PC-3 (cell line): ENCODE results near the gene MYF6. TPM values are rescaled to one million over a fixed set of nuclear protein-coding genes. Genes with fewer than 3 reads are reported as not detected.

Experiments
- ATAC-seq: fragments of 200-7000 bp; cut with Tn5 transposase; 2 replicates; pipeline ENCODE4 v1.9.1; 2020; ENCODE audit warnings: mild to moderate bottlenecking, moderate library complexity
- BruUV-seq: library from RNA; stranded (reverse); fragments of 400-500 nt; replicated peaks from 2 replicates; lab custom pipeline; 2021; lab: Mats Ljungman, UMichigan
- CTCF ChIA-PET: fragments of 300-600 bp; sonication (Branson Sonifier 250); formaldehyde crosslinking; loops from one replicate; lab custom pipeline; 2022; ENCODE audit warnings: antibody characterized with exemption; lab: Charles Lee
- POLR2A ChIA-PET: fragments of 300-600 bp; sonication (Branson Sonifier 250); formaldehyde crosslinking; loops from one replicate; lab custom pipeline; 2022; ENCODE audit warnings: antibody characterized with exemption; ENCODE audit not compliant: unreplicated experiment; lab: Charles Lee
- DNase-seq: peaks from one replicate; pipeline ENCODE4 v3.0.0-alpha.2; 2015
- H2AFZ ChIP-seq: fragments of 300-600 bp; sonication (generic); 2 replicates; pipeline ENCODE4 v1.6.0; 2016; ENCODE audit warnings: antibody characterized with exemption, low read length
- H3F3A ChIP-seq: fragments of 300-600 bp; sonication (generic); one replicate; pipeline ENCODE4 v1.6.0; 2017; ENCODE audit warnings: antibody characterized with exemption, low read length, control low read depth, mild to moderate bottlenecking; ENCODE audit not compliant: unreplicated experiment
- H3K27ac ChIP-seq: fragments of 300-600 bp; sonication (generic); 2 replicates; pipeline ENCODE4 v1.5.1; 2016; ENCODE audit warnings: mild to moderate bottlenecking, low read length
- H3K27me3 ChIP-seq: fragments of 300-600 bp; sonication (generic); 2 replicates; pipeline ENCODE4 v1.6.1; 2016; ENCODE audit warnings: low read length, mixed read lengths
- H3K36me3 ChIP-seq: fragments of 300-600 bp; sonication (generic); 2 replicates; pipeline ENCODE4 v1.6.1; 2016; ENCODE audit warnings: low read depth, mixed run types, low read length, mixed read lengths
- H3K4me1 ChIP-seq: fragments of 300-600 bp; sonication (generic); 2 replicates; pipeline ENCODE4 v1.5.1; 2016; ENCODE audit warnings: low read length; ENCODE audit not compliant: insufficient read depth
- H3K4me2 ChIP-seq: fragments of 300-600 bp; sonication (generic); 2 replicates; pipeline ENCODE4 v1.6.0; 2016; ENCODE audit warnings: low read length
- H3K4me3 ChIP-seq: fragments of 300-600 bp; sonication (generic); 2 replicates; pipeline ENCODE4 v1.5.1; 2016; ENCODE audit warnings: mild to moderate bottlenecking, low read length, mixed read lengths
- H3K79me2 ChIP-seq: fragments of 300-600 bp; sonication (generic); 2 replicates; pipeline ENCODE4 v1.6.1; 2017; ENCODE audit warnings: low read length, mixed read lengths
- H3K9ac ChIP-seq: fragments of 300-600 bp; sonication (generic); 2 replicates; pipeline ENCODE4 v1.6.0; 2016; ENCODE audit warnings: mild to moderate bottlenecking, low read length
- H3K9me2 ChIP-seq: fragments of 300-600 bp; sonication (generic); replicated peaks from 2 replicates; pipeline ENCODE4 v1.6.1; 2016; ENCODE audit warnings: mixed run types, low read length, mixed read lengths
- H3K9me3 ChIP-seq: fragments of 300-600 bp; sonication (generic); 2 replicates; pipeline ENCODE4 v1.6.1; 2016; ENCODE audit warnings: low read length, mixed read lengths
- H4K20me1 ChIP-seq: fragments of 300-600 bp; sonication (generic); 2 replicates; pipeline ENCODE4 v1.6.1; 2016; ENCODE audit warnings: low read length, mixed read lengths
- EZH2 ChIP-seq: fragments of 300-600 bp; sonication (generic); IDR thresholded peaks from one replicate; pipeline ENCODE4 v1.6.1; 2017; ENCODE audit warnings: antibody characterized with exemption, mild to moderate bottlenecking, low read length; ENCODE audit not compliant: unreplicated experiment
- EZH2phosphoT487 ChIP-seq: fragments of 300-600 bp; sonication (generic); IDR thresholded peaks from 2 replicates; pipeline ENCODE4 v1.6.1; 2018; ENCODE audit warnings: mild to moderate bottlenecking, antibody characterized with exemption, low read length, borderline replicate concordance
- intact Hi-C: fragments of 100-400 bp; cut with micrococcal nuclease; formaldehyde crosslinking; loops from 2 replicates; pipeline ENCODE4 v1.9.0; 2023
- total RNA-seq: library from RNA; depleted of rRNA; stranded (reverse); fragments of >200 nt; gene quantifications from 2 replicates; pipeline ENCODE4 v1.2.3, GENCODE V29; 2014
- TF ChIP-seq, protein P1 (sequence below): fragments of 300-600 bp; sonication (generic); conservative IDR thresholded peaks from 2 replicates; pipeline ENCODE4 v1.5.1; 2017; ENCODE audit warnings: antibody characterized with exemption, low read depth, mild to moderate bottlenecking, low read length

Gene MYF6
- total RNA-seq, 1 experiment from 2014 or later, result not detected

DNA sequence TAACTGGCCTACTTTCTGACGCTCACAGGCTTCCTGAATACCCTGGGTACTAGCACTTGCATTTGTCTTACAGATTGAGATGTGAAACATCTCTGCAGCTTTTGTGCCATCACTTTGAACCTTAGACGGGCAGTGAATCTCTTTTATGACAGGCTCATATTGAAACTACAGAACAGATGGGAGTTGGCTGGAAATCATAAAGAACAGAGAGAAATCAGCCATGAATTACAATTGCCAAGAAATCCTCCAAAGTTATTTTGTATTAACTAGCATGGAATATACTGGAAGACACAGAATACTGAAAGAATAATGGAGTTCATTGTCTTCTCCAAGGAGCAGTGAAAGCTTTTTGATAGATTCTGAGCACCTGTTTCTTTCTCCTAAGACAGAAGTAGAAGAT is 42.0 kb downstream of the MYF6 start:
- TF ChIP-seq EZH2 (no peak), EZH2phosphoT487 (no peak)
- TF ChIP-seq, protein P1, sequence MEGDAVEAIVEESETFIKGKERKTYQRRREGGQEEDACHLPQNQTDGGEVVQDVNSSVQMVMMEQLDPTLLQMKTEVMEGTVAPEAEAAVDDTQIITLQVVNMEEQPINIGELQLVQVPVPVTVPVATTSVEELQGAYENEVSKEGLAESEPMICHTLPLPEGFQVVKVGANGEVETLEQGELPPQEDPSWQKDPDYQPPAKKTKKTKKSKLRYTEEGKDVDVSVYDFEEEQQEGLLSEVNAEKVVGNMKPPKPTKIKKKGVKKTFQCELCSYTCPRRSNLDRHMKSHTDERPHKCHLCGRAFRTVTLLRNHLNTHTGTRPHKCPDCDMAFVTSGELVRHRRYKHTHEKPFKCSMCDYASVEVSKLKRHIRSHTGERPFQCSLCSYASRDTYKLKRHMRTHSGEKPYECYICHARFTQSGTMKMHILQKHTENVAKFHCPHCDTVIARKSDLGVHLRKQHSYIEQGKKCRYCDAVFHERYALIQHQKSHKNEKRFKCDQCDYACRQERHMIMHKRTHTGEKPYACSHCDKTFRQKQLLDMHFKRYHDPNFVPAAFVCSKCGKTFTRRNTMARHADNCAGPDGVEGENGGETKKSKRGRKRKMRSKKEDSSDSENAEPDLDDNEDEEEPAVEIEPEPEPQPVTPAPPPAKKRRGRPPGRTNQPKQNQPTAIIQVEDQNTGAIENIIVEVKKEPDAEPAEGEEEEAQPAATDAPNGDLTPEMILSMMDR, result no peak
- ChIA-PET CTCF (no interaction called here), POLR2A (no interaction called here)
- H3K4me3 ChIP-seq, result no peak overlapping the region
- H3F3A ChIP-seq, result no peaks in the 10 kb centered on the region
- no peak overlapping the region for H3K4me2 ChIP-seq
- no peak for DNase-seq
- H3K9me2 ChIP-seq, result no peaks in the 10 kb centered on the region
- no peaks in the 10 kb centered on the region for H4K20me1 ChIP-seq
- H3K9me3 ChIP-seq, result no peaks in the 10 kb centered on the region
- ATAC-seq, result no peak
- peaks cover 25% of the 10 kb centered on the region for H3K27me3 ChIP-seq
- no TSS peak for BruUV-seq
- intact Hi-C loops, result no loop called here
- H2AFZ ChIP-seq, result no peak overlapping the region
- H3K27ac ChIP-seq, result no peak overlapping the region
- H3K79me2 ChIP-seq, result no peaks in the 10 kb centered on the region
- H3K9ac ChIP-seq, result no peak overlapping the region
- no peaks in the 10 kb centered on the region for H3K36me3 ChIP-seq
- H3K4me1 ChIP-seq, result no peaks in the 10 kb centered on the region

DNA sequence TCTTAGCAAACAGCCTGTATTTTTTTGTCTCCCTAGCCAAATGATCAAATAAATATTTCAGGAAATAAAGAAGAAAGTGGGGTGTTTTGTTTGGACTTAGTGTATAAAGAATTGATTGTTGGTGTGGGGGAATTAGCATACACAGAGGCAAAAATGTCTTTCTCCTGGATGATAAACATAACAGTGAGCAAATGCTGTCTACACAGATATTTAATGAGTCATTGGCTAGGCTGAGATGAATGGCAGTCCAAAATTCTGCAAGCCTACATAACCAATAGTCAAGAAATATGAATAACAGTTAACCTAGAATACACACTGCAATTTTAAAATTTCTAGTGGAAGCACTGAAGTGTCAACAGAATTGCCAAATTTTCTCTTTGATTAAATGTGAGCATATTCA is 45.0 kb downstream of the MYF6 start:
- CTCF ChIA-PET, result no interaction called here
- Histone ChIP-seq H2AFZ (no peak overlapping the region), H3K9me3 (no peaks in the 10 kb centered on the region), H3K27me3 (peaks cover 23% of the 10 kb centered on the region; the same call in 1 of the 2 replicates), H3F3A (no peaks in the 10 kb centered on the region), H3K4me2 (no peak overlapping the region), H3K79me2 (no peaks in the 10 kb centered on the region), H3K9ac (no peak overlapping the region), H3K4me3 (no peak overlapping the region), H4K20me1 (no peaks in the 10 kb centered on the region), H3K9me2 (no peaks in the 10 kb centered on the region), H3K27ac (no peak overlapping the region), H3K4me1 (no peaks in the 10 kb centered on the region), H3K36me3 (no peaks in the 10 kb centered on the region)
- intact Hi-C loops, result no loop called here
- no TSS peak for BruUV-seq
- TF ChIP-seq, protein P1, result no peak
- TF ChIP-seq EZH2, result no peak
- TF ChIP-seq EZH2phosphoT487, result no peak
- no peak for ATAC-seq
- no peak for DNase-seq
- POLR2A ChIA-PET, result no interaction called here

DNA sequence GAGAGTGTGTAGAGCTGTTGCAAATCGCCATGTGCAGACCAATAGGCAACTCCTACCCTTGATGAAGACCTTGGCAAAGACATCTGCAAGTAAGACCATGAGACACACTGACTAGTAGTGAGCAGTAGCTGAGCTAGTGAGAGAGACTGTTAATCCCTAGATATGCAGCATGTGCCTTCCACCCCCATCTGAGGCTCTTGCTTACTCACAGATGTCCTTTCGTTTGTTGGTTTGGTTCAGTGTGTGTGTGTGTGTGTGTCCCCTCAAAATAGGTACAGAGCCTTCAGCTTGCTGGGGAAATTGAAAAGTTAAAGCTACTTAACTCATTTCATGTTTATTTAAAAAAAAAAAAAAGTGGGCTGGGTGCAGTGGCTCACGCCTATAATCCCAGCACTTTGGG is 46.8 kb downstream of the MYF6 start:
- Histone ChIP-seq H3K79me2 (no peaks in the 10 kb centered on the region), H3K27me3 (peaks cover 13% of the 10 kb centered on the region; the same call in 1 of the 2 replicates), H3K27ac (no peak overlapping the region), H4K20me1 (no peaks in the 10 kb centered on the region), H3K4me3 (no peak overlapping the region), H3K4me2 (no peak overlapping the region), H3K9me2 (no peaks in the 10 kb centered on the region), H3K36me3 (no peaks in the 10 kb centered on the region), H2AFZ (no peak overlapping the region), H3F3A (no peaks in the 10 kb centered on the region), H3K4me1 (no peaks in the 10 kb centered on the region), H3K9ac (no peak overlapping the region), H3K9me3 (no peaks in the 10 kb centered on the region)
- ATAC-seq (no peak), DNase-seq (no peak)
- CTCF ChIA-PET, result no interaction called here
- intact Hi-C loops, result no loop called here
- POLR2A ChIA-PET, result no interaction called here
- no TSS peak for BruUV-seq
- TF ChIP-seq, protein P1, result no peak
- TF ChIP-seq EZH2phosphoT487 (no peak), EZH2 (no peak)
